HG03442 (cell line): ENCODE results near the gene AIF1.
"Not testable (repeated sequence)": the region's sequence is repeated elsewhere in the genome, so short reads cannot be mapped to it uniquely, and the experiment has no call there.

Experiments
- ATAC-seq: cut with Tn5 transposase; IDR thresholded peaks from one replicate; pipeline ENCODE4 v1.9.1; 2021; ENCODE audit warnings: mild to moderate bottlenecking, moderate library complexity; ENCODE audit not compliant: unreplicated experiment

Gene AIF1

DNA sequence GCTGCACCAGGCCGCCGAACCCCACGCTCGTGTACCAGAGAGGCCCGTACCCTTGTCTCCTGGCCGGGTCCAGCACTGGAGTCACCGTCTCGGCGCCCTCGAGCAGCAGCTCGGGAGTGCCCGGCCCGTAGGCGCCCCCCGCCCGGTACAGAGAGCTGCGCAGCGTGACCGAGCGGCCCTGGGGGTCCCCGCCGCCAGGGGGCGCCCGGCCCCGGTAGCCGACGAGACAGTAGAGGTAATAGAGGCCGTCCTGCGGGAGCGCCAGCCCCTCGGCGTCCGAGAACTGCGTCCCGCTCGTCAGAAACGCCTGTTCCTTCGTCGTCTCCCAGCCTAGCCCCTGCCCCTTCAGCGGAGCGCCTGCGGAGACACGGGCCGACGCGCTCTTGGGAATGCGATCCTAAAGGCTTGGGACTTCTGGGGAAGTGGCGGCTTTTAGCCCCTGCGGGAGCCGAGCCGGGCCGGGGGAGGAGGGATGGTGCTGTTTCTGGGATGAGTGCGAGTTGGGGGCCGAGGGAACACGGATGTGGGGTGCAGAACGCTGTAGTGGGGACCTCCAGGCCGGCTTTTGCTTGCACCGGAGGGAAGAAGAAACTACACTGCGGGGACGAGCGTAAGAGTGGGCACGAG is 34.1 kb upstream of the AIF1 start:
- peak; percentile 64 for ATAC-seq

DNA sequence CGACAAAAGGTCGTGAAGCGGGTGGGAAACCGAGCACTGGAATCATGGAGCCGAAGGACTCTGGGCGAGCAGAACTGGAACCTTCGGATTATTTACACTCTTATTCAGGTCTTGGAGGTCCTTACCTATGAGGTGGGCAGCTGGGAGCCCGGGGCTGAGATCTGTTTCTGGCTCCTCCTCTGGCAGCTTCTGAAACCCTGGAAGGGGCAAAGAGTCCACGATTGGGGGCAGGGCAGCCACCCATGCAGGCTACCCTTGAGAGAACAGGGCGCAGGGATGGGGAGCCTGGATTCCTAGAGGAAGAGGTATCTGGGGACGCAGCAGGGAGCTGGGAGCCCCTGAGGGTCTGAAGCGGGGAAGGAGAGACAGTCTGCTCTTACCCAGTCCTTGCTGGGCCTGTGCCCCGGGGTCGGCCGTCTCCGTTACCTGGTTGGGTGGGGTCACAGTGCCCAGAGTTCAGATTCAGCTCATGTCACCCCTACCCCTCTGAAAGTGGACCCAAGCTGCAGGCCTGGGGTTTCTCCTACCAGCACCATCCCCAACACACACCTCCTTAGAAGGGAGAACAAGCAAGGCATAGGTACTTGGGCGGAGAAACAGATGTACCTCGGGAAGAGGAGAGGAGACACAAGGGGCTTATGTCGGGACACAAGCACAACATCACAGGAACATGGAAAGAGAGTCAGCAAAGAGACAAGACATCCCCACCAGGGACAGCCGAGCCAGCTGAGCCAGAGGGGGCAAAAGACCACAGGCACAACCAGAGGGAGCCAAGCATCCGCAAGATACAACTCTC is 33.4 kb upstream of the AIF1 start:
- no peak for ATAC-seq

- no peak for ATAC-seq
These were observed 32.8 kb upstream of the AIF1 start, which contains the start of gene LTB for GRCh38 chr6:31582230-31582643. Gene LTB, minus strand, starts transcription at chr6:31582424. Its CDS starts 7 bp downstream, at chr6:31582417.

DNA sequence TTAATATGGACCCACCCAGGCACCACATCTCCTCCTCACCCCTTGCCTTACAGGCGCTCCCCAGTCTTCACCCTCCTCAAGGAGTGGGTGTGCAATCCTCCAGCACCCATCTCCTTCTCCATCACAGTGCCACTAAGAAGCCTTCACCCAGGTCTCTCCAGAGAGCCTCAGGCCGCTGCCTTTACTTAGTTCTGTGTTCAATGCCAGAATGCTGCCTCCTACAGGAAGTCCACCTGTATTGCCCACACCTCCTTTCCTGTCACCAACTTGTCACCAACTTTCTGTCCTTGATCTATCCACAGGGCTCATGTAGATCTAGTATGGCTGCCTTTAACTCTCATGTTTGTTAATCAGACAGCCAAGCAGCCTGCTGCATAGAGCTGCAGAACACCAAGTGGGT is 29.5 kb upstream of the AIF1 start:
- no peak for ATAC-seq

DNA sequence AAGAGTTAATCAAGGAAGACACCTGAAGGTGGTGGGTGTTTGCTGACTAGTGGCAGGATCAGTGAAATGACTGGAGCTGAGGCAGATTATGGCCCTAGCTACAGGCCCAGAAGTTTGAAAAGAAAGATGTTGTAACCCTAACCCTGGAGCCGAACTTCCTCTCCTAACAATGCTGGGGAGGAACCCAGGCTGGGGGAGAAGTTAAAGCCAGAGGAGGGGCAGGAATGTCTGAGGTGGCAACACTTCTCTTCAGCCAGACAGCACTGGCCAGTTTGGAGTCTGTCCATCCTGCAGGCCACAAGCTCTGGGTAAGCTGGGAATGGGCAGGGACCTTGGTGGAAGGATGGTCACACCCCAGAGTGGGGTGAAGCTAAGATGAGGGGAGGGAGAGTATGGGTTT is 29.0 kb upstream of the AIF1 start, which contains the start of gene LST1:
LST1 (plus strand) TSS at position 270 of the 400 bp plus-strand sequence. CDS start 1,023 bp downstream, outside the sequence.
- ATAC-seq, result no peak

DNA sequence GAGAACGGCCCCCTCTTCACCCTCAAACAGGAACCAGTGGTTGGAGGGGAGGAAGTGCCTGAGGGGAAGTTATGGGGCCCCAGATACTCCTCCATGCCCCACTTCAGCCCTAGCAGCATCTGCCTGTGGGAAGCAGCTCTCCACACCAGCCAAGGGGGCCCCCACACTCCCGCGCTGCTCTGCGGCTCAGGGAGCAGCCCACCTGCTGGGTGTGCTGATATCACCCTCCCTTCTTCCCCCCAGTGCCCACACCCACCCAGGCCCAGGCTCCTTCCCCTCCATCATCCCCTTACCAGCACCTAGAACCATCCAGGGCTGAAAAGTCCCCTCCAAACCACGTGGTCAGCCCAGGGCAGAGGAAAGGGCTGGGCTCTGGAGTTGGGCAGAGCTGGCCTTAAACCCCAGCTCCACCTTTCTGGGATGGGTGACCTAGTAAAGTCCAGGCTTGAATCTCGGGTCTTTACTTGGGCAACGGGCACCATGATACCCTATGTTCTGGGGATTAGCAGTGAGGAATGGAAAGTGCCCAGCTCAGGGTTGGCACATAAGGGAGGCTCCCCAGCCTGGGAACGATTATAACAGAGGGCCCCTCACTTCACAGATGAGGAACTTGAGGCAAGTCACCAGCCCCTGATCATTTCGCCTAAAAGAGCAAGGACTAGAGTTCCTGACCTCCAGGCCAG is 28.3 kb upstream of the AIF1 start:
- no peak for ATAC-seq

DNA sequence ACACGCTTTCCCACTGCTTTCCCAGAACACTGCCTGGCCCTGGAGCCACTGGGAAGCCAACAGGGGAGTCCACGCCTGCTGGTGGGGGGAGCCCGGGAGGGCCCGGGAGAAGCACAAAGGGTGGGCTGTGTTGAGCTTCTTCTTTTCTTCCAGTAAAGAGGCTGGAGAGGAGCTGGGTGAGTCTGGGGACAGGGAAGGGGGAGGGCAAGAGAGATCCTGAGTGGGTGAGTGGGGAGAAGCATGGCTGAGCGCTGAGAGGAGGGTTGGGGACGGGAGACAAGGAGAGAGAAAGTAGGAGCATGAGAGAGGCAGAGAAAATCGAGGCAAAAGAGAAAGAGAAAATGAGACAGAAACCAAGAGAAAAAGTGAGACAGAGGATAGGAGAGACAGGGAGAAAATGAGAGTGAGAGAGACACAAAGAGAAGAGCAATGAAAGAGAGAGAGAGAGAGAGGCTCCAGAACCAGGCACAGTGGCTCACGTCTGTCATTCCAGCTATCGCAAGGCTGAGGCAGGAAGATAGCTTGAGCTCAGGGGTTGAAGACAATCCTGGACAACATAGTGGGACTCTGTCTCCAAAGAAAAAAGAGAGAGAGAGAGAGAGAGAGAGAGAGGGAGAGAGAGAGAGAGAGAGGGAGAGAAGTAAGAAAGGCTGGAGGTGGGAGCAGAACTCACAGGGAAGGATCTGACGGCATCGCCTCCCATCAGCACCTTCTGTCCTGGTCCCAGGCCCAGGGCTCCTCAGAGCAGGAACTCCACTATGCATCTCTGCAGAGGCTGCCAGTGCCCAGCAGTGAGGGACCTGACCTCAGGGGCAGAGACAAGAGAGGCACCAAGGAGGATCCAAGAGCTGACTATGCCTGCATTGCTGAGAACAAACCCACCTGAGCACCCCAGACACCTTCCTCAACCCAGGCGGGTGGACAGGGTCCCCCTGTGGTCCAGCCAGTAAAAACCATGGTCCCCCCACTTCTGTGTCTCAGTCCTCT is 26.9 kb upstream of the AIF1 start:
- ATAC-seq, result no peak

DNA sequence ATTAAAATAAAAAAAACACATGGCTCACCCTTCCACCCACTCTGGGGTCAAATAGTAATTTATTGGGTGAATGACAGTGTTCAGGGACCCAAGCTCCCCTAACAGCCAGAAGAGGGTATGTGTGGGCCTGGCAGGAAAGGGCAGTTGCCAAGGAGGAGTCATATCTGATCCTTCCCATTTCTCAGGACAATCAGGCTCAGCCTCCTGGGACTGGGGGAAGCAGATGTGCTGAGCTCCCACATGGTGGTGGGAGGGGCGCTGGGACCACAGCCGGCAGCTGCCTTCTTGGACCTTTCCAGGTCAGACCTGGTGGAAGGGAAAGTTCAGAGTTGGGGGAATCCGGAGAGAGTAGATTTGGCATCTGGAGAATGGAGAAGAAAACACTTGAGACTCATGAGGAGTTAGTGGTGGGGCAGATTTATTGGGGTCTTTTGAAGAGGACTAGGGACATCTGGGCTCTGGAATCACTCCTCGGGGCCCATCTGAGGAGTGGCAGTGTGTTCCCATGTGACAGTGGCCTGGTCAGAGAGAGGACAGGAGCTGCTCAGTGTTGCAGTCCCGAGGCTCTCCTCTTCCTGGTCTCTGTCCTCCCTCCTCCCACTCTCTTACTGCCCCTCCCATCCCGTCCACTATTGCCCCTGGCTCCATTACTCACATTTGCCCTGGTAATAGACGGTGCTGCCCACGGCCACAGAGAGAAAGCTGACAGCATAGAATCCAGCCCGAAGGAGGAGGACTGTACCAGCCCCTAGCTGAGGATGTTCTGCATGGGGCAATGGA is 26.0 kb upstream of the AIF1 start:
- ATAC-seq, result no peak

DNA sequence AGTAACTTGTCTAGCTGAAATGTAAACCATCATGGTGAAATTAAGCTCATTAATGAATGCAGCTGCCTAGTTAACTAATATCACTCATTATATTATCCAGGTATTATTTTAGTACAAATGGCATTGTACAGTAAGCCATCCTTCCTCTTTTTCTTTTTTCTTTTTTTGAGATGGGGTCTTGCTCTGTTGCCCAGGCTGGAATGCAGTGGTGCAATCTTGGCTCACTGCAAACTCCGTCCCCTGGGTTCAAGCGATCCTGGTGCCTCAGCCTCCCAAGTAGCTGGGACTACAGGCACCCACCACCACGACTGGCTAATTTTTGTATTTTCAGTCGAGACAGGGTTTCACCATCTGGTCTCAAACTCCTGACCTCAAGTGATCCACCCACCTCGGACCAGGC is 24.3 kb upstream of the AIF1 start:
- ATAC-seq, result not testable (repeated sequence)

- ATAC-seq, result no peak
These were observed 22.6 kb upstream of the AIF1 start for GRCh38 chr6:31592396-31592771.

DNA sequence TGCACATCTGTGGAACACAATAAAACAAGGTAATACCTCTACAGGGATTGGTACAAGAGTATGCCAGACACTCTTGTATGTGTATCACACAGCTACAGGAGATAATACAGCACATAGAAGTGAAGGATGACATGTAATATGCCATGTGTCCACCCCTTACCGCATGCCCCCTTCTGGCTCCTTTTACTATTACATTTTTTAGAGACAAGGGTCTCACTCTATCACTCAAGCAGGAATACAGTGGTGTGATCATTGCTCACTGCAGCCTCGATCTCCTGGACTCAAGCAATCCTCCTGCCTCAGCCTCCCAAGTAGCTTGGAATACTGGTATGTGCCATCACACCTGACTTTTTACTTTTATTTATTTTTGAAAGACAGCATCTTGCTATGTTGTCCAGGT is 18.0 kb upstream of the AIF1 start:
- ATAC-seq, result no peak

GRCh38 chr6:31607317-31607716 is 7.7 kb upstream of the AIF1 start:
- ATAC-seq, result no peak

DNA sequence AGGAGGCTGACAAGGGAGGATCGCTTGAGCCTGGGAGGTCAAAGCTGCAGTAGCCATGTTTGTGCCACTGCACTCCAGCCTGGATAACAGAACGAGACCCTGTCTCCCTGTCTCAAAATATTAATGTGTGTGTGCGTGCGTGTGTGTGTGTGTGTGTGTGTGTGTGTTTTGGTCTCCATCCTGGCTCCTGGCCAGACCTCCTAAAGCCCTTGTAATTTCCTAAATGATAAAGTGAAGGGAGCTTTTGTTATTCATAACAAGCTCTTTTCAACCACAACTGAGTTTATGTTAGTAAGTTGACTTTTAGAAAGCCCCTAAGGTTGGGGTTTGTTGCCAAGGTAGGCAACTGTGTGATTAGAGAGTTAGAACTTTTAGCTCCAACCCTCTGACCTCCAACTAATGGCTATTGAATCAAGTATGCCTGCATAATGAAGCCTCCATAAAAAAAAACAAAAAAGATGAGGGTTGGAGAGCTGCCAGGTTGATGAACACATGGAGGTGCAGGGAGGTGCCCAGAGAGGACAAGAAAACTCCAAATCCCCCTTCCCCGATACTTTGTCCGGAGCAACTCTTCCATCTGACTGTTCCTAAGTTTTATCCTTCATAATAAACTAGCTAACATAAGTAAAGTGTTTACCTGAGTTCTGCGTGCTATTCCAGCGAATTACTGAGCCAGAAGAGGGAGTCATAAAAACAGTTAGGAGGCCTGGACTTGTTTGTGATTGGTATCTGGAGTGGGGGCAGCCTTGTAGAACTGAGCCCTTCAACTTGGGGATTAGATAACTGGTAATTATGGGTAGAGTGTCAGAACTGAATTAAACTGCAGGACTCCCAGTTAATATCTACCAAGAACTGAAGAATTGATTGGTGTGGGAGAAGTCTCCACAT is 5.3 kb upstream of the AIF1 start:
- ATAC-seq, result no peak

GRCh38 chr6:31610968-31611367 is 4.1 kb upstream of the AIF1 start:
- ATAC-seq, result no peak

DNA sequence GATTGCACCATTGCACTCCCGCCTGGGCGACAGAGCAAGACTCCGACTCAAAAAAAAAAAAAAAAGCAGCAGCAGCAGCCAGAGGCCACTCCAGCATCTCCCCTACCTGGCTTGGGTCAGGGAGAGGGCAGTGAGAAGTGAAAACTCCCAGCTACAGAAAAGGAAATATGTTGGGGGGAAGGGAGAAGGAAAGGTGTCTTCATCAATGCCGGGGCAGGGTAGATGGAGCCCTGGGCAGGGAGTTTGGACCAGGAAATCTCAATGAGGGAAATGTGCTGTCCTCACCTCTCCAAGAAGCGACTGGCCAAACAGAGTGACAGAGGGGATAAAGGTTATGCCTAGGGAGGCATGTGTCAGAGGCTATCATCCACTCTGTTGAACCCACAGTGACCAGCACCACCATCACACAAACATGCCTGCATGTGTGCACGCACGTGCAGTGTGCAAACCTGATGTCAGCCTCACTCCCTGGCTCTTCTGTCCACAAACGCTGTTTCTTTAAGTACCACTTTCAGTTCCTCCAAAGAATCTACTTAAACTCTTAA is 887 bp upstream of the AIF1 start:
- no peak for ATAC-seq

GRCh38 chr6:31615748-31616147 is 714 bp downstream of the AIF1 start:
- ATAC-seq, result no peak

GRCh38 chr6:31617010-31617409 is 2.0 kb downstream of the AIF1 start:
- no peak for ATAC-seq

GRCh38 chr6:31619805-31620585 is 5.0 kb downstream of the AIF1 start:
- ATAC-seq, result peak; percentile 77
